HG03095 (cell line): ENCODE measurements around the gene MGA.

Experiments used
- ATAC-seq: cut with Tn5 transposase; IDR thresholded peaks from one replicate; pipeline ENCODE4 v1.9.1; 2021; ENCODE audit warnings: moderate library complexity; ENCODE audit not compliant: unreplicated experiment

Gene MGA

DNA sequence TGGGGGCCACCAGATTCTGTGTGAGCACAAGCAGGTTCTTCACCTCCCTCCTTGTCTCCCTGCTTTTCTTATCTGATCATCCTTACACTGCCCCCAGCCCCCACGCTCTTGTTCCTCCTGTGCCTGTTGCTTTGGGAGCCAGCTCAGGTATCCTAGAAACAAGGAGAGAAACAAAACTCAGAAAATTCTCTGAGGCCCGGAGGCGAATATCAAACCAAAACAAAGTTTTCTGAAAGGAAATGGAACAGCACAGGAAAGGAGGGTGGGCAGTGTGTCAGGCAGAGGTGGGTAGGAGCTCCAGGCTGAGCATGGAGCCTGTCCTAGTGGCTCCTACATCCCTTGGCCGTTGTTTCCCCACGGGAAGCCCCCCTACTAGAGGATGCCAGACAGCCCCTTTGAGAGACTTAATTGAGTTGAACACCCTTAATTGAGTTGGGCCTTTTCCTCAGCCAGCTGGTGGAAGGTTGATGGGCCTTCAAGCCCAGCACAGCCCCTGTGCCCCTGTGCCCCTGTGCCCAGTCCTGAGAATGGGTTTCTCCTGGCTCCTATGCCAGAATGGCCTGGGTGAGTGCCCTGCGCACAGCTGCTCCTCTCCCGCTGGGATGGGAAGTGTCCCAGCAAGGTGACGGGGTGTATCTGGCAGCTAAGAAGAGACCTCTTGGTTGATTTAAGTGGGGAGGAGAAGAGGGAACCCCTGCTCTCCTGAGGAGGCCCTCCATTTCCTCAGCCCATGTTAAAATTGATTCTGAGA is 144.9 kb downstream of the MGA start:
- ATAC-seq, result no peak

DNA sequence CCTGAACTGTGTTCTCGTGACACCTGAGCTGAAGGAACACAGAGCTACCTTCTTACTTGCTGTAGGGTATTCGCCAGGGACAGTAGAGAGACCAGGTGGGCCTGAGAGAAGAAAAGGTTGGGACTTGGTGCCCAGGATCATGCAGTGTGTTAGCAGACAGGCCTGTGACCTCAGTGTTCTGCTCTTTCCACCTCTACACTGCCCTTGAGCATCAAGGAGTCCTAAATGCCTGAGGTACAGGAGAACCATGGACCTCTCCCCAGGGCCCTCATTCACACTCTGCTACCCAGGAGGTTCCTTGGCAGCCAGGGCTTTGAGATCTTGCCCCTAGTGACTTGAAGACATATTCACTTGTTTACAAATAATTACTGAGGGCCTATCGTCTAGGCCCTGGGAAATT is 145.5 kb downstream of the MGA start:
- no peak for ATAC-seq

DNA sequence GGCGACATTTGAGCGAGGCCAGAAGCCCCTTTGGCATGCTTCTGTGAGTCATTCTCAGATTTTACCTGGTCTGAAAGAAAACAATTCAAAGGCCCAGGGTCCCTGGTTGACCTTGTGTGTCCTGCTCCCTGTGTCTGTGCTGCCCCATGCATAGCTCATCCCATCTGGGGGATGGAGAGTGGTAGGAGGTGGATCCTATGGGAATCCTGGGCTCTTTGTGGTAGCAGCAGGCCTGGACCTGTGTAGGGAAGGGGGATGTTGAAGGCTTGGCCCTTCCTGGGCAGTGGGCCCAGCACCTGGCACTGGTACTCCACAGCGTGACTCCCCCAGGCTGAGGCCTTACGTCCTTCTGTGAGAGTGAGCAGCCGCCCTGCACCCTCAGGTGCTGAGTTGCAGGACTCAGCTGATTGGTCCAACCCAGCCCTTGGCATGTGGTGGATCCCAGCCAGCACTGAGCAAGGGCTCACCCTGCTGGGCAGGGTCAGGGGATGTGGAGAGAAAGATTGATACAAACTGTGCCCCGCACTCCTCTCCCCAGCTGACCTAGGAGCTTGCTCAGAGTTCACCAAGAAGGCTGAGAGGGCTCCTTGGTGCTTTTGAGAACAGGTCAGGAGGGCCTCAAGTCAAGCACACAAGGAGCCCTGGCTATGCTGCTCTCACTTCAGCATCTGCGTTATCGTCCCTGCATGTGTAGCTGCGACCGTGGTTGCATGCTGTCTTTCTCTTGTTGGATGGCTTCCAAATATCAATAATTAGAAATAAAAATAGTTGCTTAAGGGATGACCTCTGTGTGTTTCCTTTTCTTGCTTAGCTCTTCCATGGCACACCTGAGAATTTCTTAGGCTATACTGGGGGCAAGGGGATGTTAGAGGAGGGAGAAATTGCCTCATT is 146.3 kb downstream of the MGA start:
- no peak for ATAC-seq

GRCh38 chr15:41809121-41809520 is 148.9 kb downstream of the MGA start:
- ATAC-seq, result no peak

DNA sequence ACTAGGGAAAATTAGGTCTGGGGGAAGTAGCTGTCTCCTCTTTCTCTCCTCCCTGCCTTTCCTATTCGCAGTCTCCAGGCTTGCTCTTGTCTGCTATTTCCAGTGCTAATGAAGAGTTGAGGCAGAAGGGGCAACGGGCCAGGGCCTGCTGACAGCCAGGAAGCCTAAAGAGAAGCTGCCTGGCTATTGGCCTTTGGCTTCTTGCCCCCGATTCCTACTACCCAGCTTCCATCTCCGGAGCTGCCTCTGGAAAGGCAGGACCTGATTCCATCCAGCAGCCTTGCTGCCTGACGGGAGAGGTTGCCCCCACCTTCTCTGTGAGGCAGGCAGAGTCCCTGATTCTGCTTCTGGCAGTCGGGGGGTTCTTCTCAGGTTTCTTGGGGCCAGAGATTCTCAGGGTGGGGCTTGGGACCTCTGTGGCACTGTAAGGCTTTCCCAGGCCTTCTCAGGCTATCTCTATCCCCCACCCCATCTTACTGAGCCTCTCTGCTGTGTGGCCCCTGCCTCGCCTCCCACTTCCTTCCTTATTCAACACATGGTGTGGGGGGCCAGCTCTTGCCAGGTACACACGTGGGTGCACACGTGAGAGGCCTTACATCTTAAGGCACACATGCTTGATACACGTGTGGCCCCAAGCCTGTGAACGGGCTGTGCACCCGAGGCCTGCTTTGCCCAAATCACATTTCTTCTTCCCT is 149.5 kb downstream of the MGA start:
- ATAC-seq, result no peak

DNA sequence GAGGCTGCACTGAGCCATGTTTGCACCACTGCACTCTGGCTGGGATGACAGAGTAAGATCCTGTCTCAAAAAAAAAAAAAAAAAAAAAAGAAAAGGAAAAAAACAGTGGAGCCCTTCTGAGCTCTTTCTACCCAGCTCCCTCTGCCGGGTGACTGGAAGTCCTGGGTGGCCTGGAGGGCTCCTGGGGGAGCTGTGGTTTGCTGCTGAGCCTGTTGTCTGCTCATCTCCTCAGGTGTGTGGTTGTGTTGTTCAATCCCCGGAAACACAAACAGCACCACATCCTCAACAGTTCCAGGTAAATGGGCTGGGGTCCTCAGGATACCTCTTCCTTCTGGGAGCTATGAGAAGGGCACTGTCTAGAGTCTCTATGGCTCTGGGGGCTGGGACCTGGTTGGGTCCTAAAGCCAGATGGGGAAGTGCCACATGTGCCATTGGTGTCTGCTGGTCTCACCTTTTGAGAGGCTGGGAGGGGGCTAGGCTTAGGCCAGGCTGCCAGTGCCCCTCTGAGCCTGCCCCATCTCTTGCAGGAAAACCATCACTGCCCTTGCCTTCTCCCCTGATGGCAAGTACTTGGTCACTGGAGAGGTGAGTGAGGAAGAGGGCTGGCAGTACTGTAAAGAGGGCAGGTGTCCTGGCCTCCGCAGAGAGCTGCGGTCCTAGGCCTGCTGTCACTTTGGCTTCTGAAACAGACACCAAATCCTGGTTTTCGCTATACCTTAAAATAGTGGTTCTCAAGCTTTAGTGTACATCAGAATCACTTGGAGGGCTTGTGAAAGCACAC is 150.6 kb downstream of the MGA start:
- no peak for ATAC-seq

GRCh38 chr15:41811432-41812195 is 151.4 kb downstream of the MGA start:
- no peak for ATAC-seq

- no peak for ATAC-seq
Observed at GRCh38 chr15:41812820-41813375, 152.7 kb downstream of the MGA start.

- no peak for ATAC-seq
Observed at GRCh38 chr15:41813426-41813825, 153.2 kb downstream of the MGA start.

DNA sequence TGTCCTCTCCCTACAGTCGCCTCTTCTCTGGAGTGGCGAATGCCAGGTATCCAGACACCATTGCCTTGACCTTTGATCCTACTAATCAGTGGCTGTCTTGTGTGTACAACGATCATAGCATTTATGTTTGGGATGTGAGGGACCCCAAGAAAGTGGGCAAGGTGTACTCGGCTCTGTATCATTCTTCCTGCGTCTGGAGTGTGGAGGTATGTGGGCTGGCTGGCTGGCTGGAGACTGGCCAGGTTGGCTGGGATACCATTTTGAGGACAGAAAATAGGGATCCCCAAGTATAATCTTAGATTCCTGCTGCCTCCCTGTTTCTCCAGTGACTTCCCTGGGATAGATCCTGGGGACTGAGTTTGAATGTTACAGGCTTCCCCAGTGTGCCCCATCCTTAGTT is 154.3 kb downstream of the MGA start:
- ATAC-seq, result no peak

GRCh38 chr15:41816788-41817187 is 156.6 kb downstream of the MGA start:
- ATAC-seq, result no peak

DNA sequence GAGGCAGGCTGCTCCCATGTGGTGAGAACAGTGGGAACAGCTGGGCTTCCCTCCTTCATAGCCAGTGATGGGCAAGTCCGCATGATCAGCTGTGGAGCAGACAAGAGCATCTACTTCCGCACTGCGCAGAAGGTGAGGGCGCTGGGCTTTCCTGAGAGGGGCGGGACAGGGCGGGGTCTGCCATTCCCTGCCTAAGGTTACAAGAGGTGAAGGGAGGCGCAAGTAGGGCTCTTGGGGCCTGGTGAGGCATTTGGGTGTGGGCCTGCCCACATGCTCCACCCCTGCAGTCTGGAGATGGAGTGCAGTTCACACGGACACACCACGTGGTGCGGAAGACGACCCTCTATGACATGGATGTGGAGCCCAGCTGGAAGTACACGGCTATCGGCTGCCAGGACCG is 157.1 kb downstream of the MGA start:
- no peak for ATAC-seq

GRCh38 chr15:41817781-41818180 is 157.6 kb downstream of the MGA start:
- ATAC-seq, result no peak

DNA sequence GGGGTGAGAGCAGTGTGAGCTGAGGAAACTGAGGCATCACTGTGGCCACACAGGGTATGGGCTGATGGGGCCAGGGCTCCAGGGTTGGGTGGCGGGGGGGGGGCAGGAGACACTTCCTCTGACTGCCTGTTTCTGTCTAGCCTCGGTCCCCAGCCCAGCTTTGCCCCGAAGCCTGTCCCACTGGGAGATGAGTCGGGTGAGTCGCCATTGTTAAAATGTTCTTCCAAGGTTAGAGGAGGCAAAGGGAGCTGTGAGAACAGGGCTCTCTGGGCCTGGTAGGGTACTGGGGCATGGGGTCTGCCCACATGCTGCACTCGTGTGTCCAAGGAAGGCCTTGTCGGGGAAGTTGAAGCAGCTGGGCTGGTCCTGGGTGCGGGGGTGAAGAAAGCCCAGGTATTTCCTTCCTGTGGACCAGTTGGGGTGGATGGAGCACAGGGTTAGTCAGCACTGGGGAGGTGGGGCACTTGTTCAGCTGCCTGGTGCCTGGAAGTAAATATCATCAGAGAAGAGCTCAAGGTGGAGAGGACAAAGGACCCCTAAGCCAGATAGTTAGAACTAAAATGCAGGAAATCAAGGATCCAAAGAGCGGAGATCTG is 159.3 kb downstream of the MGA start:
- no peak for ATAC-seq

GRCh38 chr15:41820791-41821423 is 160.7 kb downstream of the MGA start:
- ATAC-seq, result no peak

DNA sequence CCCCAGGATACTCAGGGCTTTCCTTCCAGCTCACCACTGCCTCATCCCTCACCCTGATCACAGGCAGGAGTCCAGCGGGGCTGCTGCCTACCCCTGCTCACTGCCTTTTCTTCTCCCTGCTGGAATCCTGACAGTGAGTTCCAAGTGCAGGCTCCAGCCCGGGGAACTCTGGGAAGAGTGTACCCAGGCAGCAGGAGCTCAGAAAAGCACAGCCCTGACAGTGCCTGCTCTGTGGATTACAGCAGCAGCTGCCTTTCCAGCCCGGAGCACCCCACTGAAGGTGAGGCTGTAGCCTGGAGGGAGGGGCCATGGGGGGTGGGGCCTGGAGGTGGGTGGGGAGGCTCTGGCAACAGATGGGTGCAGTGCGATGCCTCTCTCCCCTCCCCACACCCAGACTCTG is 161.6 kb downstream of the MGA start:
- no peak for ATAC-seq

- ATAC-seq, result no peak
Observed at GRCh38 chr15:41822471-41822870, 162.3 kb downstream of the MGA start.
